MM.1S (cell line): ENCODE results near the gene GRIA3.

ENCODE experiments used
- DNase-seq: peaks from one replicate; pipeline ENCODE4 v3.0.0-alpha.2; 2015
- H2AFZ ChIP-seq: fragments of 300-600 bp; sonication (generic); 2 replicates; pipeline ENCODE4 v1.6.0; 2016; ENCODE audit warnings: antibody characterized with exemption, low read length
- H3F3A ChIP-seq: fragments of 300-600 bp; sonication (generic); 2 replicates; pipeline ENCODE4 v1.6.1; 2016; ENCODE audit warnings: mild to moderate bottlenecking, antibody characterized with exemption, low read length, moderate library complexity, mixed read lengths; ENCODE audit not compliant: insufficient read depth
- H3K27ac ChIP-seq: fragments of 300-600 bp; sonication (generic); 2 replicates; pipeline ENCODE4 v1.5.1; 2016; ENCODE audit warnings: mild to moderate bottlenecking, low read length
- H3K27me3 ChIP-seq: fragments of 300-600 bp; sonication (generic); replicated peaks from 2 replicates; pipeline ENCODE4 v1.6.0; 2016; ENCODE audit warnings: low read length; ENCODE audit not compliant: insufficient read depth
- H3K36me3 ChIP-seq: fragments of 300-600 bp; sonication (generic); replicated peaks from 2 replicates; pipeline ENCODE4 v1.6.1; 2016; ENCODE audit warnings: mild to moderate bottlenecking, low read length, mixed read lengths; ENCODE audit not compliant: insufficient read depth
- H3K4me1 ChIP-seq: fragments of 300-600 bp; sonication (generic); 2 replicates; pipeline ENCODE4 v1.6.1; 2016; ENCODE audit warnings: low read length, mixed read lengths
- H3K4me2 ChIP-seq: fragments of 300-600 bp; sonication (generic); 2 replicates; pipeline ENCODE4 v1.6.0; 2016; ENCODE audit warnings: low read depth, low read length
- H3K4me3 ChIP-seq: fragments of 300-600 bp; sonication (generic); 2 replicates; pipeline ENCODE4 v1.5.1; 2016; ENCODE audit warnings: low read length, mixed read lengths
- H3K79me2 ChIP-seq: fragments of 300-600 bp; sonication (generic); 2 replicates; pipeline ENCODE4 v1.6.1; 2016; ENCODE audit warnings: mixed run types, low read length, mixed read lengths
- H3K9ac ChIP-seq: fragments of 300-600 bp; sonication (generic); 2 replicates; pipeline ENCODE4 v1.6.1; 2016; ENCODE audit warnings: low read length, mixed read lengths
- H3K9me2 ChIP-seq: fragments of 300-600 bp; sonication (generic); replicated peaks from 2 replicates; pipeline ENCODE4 v1.6.1; 2016; ENCODE audit warnings: mild to moderate bottlenecking, low read length, mixed read lengths; ENCODE audit not compliant: insufficient read depth
- H3K9me3 ChIP-seq: fragments of 300-600 bp; sonication (generic); replicated peaks from 2 replicates; pipeline ENCODE4 v1.6.1; 2016; ENCODE audit warnings: mild to moderate bottlenecking, low read length, mixed read lengths; ENCODE audit not compliant: insufficient read depth
- H4K20me1 ChIP-seq: fragments of 300-600 bp; sonication (generic); 2 replicates; pipeline ENCODE4 v1.6.1; 2016; ENCODE audit warnings: mild to moderate bottlenecking, low read length, moderate library complexity, mixed read lengths; ENCODE audit not compliant: insufficient read depth
- CTCF ChIP-seq: fragments of 300-600 bp; sonication (generic); IDR thresholded peaks from 2 replicates; pipeline ENCODE4 v1.5.1; 2016; ENCODE audit warnings: antibody characterized with exemption, low read length, mixed read lengths
- EZH2 ChIP-seq: fragments of 300-600 bp; sonication (generic); optimal IDR thresholded peaks from 2 replicates; pipeline ENCODE3; 2017; ENCODE audit warnings: low read depth, mild to moderate bottlenecking, antibody characterized with exemption, low read length, mixed read lengths
- EZH2phosphoT487 ChIP-seq: fragments of 300-600 bp; sonication (generic); IDR thresholded peaks from 2 replicates; pipeline ENCODE4 v1.6.1; 2018; ENCODE audit warnings: antibody characterized with exemption, low read length

Gene GRIA3

GRCh38 chrX:123173833-123174232, 10.2 kb upstream of the GRIA3 start:
- DNase-seq = peak; percentile 47

GRCh38 chrX:123175366-123176122, 8.5 kb upstream of the GRIA3 start:
- Histone ChIP-seq H4K20me1 (no peaks in the 10 kb centered on the region), H3K4me1 (no peaks in the 10 kb centered on the region), H3K4me2 (no peak overlapping the region), H3K79me2 (no peaks in the 10 kb centered on the region), H3K27ac (no peak overlapping the region), H3K4me3 (no peak overlapping the region), H3K9me3 (no peaks in the 10 kb centered on the region), H3K9ac (no peak overlapping the region), H3F3A (no peaks in the 10 kb centered on the region), H3K9me2 (no peaks in the 10 kb centered on the region), H2AFZ (no peak overlapping the region), H3K27me3 (no peaks in the 10 kb centered on the region), H3K36me3 (no peaks in the 10 kb centered on the region)
- TF ChIP-seq EZH2phosphoT487 (no peak), CTCF (no peak), EZH2 (no peak)
- DNase-seq = no peak

More at GRCh38 chrX:123173833-123174232, 10.2 kb upstream of the GRIA3 start:
- Histone ChIP-seq H4K20me1 (no peaks in the 10 kb centered on the region), H3F3A (no peaks in the 10 kb centered on the region), H3K9me2 (no peaks in the 10 kb centered on the region), H3K9me3 (no peaks in the 10 kb centered on the region), H3K27me3 (no peaks in the 10 kb centered on the region), H3K79me2 (no peaks in the 10 kb centered on the region), H3K4me2 (no peak overlapping the region), H3K27ac (no peak overlapping the region), H3K4me3 (no peak overlapping the region), H2AFZ (no peak overlapping the region), H3K9ac (no peak overlapping the region), H3K4me1 (no peaks in the 10 kb centered on the region), H3K36me3 (no peaks in the 10 kb centered on the region)
- TF ChIP-seq EZH2 = no peak
- TF ChIP-seq EZH2phosphoT487 = no peak
- TF ChIP-seq CTCF = peak; percentile 35

- Histone ChIP-seq H3K4me1 (no peaks in the 10 kb centered on the region), H3F3A (no peaks in the 10 kb centered on the region), H3K9me2 (no peaks in the 10 kb centered on the region), H3K4me2 (no peak overlapping the region), H3K9me3 (no peaks in the 10 kb centered on the region), H3K9ac (no peak overlapping the region), H3K36me3 (no peaks in the 10 kb centered on the region), H3K4me3 (no peak overlapping the region), H3K27me3 (no peaks in the 10 kb centered on the region), H2AFZ (no peak overlapping the region), H4K20me1 (no peaks in the 10 kb centered on the region), H3K27ac (no peak overlapping the region), H3K79me2 (no peaks in the 10 kb centered on the region)
- DNase-seq = no peak
- TF ChIP-seq CTCF = no peak
- no peak for TF ChIP-seq EZH2
- no peak for TF ChIP-seq EZH2phosphoT487
These were observed 2.7 kb upstream of the GRIA3 start for GRCh38 chrX:123181233-123181914.
